Measurements from ENCODE around the gene CD80. TPM values are rescaled to one million over a fixed set of nuclear protein-coding genes. Genes with fewer than 3 reads are reported as not detected.

CD80 gene
- total and polyA plus RNA-seq, 4 donors = 0.89 to 8.6 (median 4.2) TPM

DNA sequence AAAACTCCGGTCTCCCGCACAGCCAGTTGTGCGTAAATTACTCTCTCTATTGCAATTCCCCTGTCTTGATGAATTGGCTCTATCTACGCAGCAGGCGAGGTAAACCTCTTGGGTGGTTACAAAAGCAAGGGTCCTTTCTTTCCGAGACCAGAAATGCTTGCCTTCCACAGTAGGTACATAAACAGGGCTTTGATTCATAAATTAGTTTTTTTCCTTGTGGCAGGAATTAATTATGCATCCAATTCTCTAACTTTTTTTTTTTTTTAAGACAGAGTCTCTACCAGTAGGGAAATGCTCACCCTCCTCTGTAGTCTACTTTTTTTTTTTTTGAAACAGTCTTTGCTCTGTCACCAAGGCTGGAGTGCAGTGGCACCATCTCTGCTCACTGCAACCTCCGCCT, 16.3 kb downstream of the CD80 start:
- no peaks in the 10 kb centered on the region for H3K4me1 ChIP-seq (ENCODE audit: control insufficient read depth in 5 of 5, insufficient read depth in 5 of 5, low read length in 5 of 5)
- no peaks in the 10 kb centered on the region for H3K9me3 ChIP-seq (ENCODE audit: control insufficient read depth in 4 of 4, insufficient read depth in 3 of 4, low read length in 3 of 4)
- WGBS, 2 donors = 90 to 98% methylated on average over 7 of the region's 7 CpGs
- ATAC-seq (ENCODE audit: insufficient read depth, low FRiP score) (no peak), DNase-seq (no peak)
- no peak overlapping the region for H3K27ac ChIP-seq (ENCODE audit: low read depth in 1 of 2, low read length in 1 of 2)
- no peaks in the 10 kb centered on the region for H3K36me3 ChIP-seq (ENCODE audit: control insufficient read depth in 4 of 4, insufficient read depth in 4 of 4, low read length in 4 of 4)
- H3K27me3 ChIP-seq (ENCODE audit: control insufficient read depth in 3 of 3, insufficient read depth in 3 of 3, low read length in 2 of 3) = no peaks in the 10 kb centered on the region
- H3K9ac ChIP-seq (ENCODE audit: insufficient read depth in 1 of 2, low read length in 2 of 2) = no peak overlapping the region
- TF ChIP-seq, protein P1, sequence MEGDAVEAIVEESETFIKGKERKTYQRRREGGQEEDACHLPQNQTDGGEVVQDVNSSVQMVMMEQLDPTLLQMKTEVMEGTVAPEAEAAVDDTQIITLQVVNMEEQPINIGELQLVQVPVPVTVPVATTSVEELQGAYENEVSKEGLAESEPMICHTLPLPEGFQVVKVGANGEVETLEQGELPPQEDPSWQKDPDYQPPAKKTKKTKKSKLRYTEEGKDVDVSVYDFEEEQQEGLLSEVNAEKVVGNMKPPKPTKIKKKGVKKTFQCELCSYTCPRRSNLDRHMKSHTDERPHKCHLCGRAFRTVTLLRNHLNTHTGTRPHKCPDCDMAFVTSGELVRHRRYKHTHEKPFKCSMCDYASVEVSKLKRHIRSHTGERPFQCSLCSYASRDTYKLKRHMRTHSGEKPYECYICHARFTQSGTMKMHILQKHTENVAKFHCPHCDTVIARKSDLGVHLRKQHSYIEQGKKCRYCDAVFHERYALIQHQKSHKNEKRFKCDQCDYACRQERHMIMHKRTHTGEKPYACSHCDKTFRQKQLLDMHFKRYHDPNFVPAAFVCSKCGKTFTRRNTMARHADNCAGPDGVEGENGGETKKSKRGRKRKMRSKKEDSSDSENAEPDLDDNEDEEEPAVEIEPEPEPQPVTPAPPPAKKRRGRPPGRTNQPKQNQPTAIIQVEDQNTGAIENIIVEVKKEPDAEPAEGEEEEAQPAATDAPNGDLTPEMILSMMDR (IDR thresholded peaks at IDR 0.05; ENCODE audit: control extremely low read depth, extremely low read depth) = no peak
- no peak overlapping the region for H3K4me3 ChIP-seq

DNA sequence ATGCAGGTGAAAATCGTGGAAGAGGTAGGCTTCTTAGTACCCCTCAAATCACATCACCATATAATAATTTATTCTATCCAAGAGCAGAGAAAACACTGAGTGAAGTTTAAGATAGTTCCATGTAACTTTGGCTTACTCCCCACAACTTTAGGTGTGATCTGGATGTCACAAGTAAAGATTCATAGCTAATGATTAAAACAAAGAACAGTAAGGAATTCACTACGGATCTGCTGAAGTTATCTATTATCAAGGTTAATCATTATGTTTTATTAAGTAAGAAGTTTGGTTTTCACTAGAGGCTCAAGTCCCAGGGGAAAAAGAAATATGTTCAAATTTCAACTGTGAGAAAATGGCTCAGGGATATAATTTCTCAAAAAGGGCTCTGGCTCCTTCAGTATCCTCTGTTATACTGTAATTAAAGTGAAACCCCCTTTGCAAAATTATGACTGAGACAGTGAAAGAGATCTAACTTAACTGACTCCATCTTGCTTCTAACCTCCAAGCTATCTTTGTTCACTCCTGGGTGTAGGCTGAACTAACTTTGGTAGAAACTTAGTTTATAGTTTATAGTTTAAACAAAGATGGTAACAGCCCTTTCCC, 17.1 kb downstream of the CD80 start:
- whole genome bisulfite sequencing, 2 donors = 82 to 86% methylated on average over 2 of the region's 2 CpGs
- no peak for DNase-seq
- no peak overlapping the region for H3K9ac ChIP-seq (ENCODE audit: insufficient read depth in 1 of 2, low read length in 2 of 2)
- H3K9me3 ChIP-seq (ENCODE audit: control insufficient read depth in 4 of 4, insufficient read depth in 3 of 4, low read length in 3 of 4) = no peaks in the 10 kb centered on the region
- no peaks in the 10 kb centered on the region for H3K27me3 ChIP-seq (ENCODE audit: control insufficient read depth in 3 of 3, insufficient read depth in 3 of 3, low read length in 2 of 3)
- H3K4me1 ChIP-seq (ENCODE audit: control insufficient read depth in 5 of 5, insufficient read depth in 5 of 5, low read length in 5 of 5) = no peaks in the 10 kb centered on the region
- no peak overlapping the region for H3K27ac ChIP-seq (ENCODE audit: low read depth in 1 of 2, low read length in 1 of 2)
- TF ChIP-seq, protein P1 (IDR thresholded peaks at IDR 0.05; ENCODE audit: control extremely low read depth, extremely low read depth) = no peak
- no peak for ATAC-seq (ENCODE audit: insufficient read depth, low FRiP score)
- no peak overlapping the region for H3K4me3 ChIP-seq
- no peaks in the 10 kb centered on the region for H3K36me3 ChIP-seq (ENCODE audit: control insufficient read depth in 4 of 4, insufficient read depth in 4 of 4, low read length in 4 of 4)

DNA sequence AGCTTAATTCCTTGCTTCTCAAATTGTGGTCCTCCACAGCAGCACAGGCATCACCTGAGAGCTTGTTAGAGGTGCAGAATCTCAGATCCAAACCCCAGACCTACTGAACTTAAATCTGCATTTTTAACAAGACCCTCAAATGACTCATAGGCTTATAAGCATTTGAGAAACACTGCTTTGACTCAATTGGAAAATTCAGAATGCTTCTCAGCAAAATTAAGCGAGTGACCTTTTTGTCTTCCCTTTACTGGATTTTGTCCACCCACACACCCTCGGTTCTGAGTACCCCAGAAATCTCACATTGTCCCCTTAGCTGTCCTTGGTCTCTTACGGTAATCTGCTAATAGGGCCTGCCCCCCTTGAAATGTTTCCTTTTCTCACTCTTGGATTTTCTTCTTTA, 17.9 kb downstream of the CD80 start:
- TF ChIP-seq, protein P1 (IDR thresholded peaks at IDR 0.05; ENCODE audit: control extremely low read depth, extremely low read depth) = no peak
- Histone ChIP-seq H3K4me1 (ENCODE audit: control insufficient read depth in 5 of 5, insufficient read depth in 5 of 5, low read length in 5 of 5) (no peaks in the 10 kb centered on the region), H3K27me3 (ENCODE audit: control insufficient read depth in 3 of 3, insufficient read depth in 3 of 3, low read length in 2 of 3) (no peaks in the 10 kb centered on the region), H3K27ac (ENCODE audit: low read depth in 1 of 2, low read length in 1 of 2) (no peak overlapping the region), H3K9me3 (ENCODE audit: control insufficient read depth in 4 of 4, insufficient read depth in 3 of 4, low read length in 3 of 4) (no peaks in the 10 kb centered on the region), H3K36me3 (ENCODE audit: control insufficient read depth in 4 of 4, insufficient read depth in 4 of 4, low read length in 4 of 4) (no peaks in the 10 kb centered on the region), H3K9ac (ENCODE audit: insufficient read depth in 1 of 2, low read length in 2 of 2) (no peak overlapping the region), H3K4me3 (no peak overlapping the region)
- ATAC-seq (ENCODE audit: insufficient read depth, low FRiP score) (no peak), DNase-seq (no peak)
- 82 to 90% methylated on average over 3 of the region's 3 CpGs for WGBS, 2 donors

GRCh38 chr3:119538772-119539171, 20.6 kb downstream of the CD80 start:
- Histone ChIP-seq H3K27ac (ENCODE audit: low read depth in 1 of 2, low read length in 1 of 2) (no peak overlapping the region), H3K9me3 (ENCODE audit: control insufficient read depth in 4 of 4, insufficient read depth in 3 of 4, low read length in 3 of 4) (no peaks in the 10 kb centered on the region), H3K4me1 (ENCODE audit: control insufficient read depth in 5 of 5, insufficient read depth in 5 of 5, low read length in 5 of 5) (peaks cover 0 to 3% (median 0%) of the 10 kb centered on the region in 5 donors), H3K36me3 (ENCODE audit: control insufficient read depth in 4 of 4, insufficient read depth in 4 of 4, low read length in 4 of 4) (no peaks in the 10 kb centered on the region), H3K27me3 (ENCODE audit: control insufficient read depth in 3 of 3, insufficient read depth in 3 of 3, low read length in 2 of 3) (no peaks in the 10 kb centered on the region), H3K4me3 (no peak overlapping the region), H3K9ac (ENCODE audit: insufficient read depth in 1 of 2, low read length in 2 of 2) (no peak overlapping the region)
- no peak for DNase-seq
- no peak for ATAC-seq (ENCODE audit: insufficient read depth, low FRiP score)
- TF ChIP-seq, protein P1 (IDR thresholded peaks at IDR 0.05; ENCODE audit: control extremely low read depth, extremely low read depth) = no peak
- 97 to 100% methylated on average over 1 of the region's 1 CpG for WGBS, 2 donors
